ENCODE results near the gene APOB. TPM values are rescaled to one million over a fixed set of nuclear protein-coding genes. Genes with fewer than 3 reads are reported as not detected.

The APOB gene
- polyA plus RNA-seq, 1 donor: 863 TPM

GRCh38 chr2:21008014-21008789 lies 35.7 kb downstream of the APOB start:
- H3K27ac ChIP-seq (ENCODE audit: low read length): no peak overlapping the region
- no peak overlapping the region for H3K4me3 ChIP-seq (ENCODE audit: low read length)
- peaks cover 40% of the 10 kb centered on the region for H3K36me3 ChIP-seq (ENCODE audit: control insufficient read depth, insufficient read depth, low read length)
- WGBS (ENCODE audit: insufficient coverage, low lambda C conversion rate): 86% methylated on average over 2 of the region's 9 CpGs
- peaks cover 14% of the 10 kb centered on the region for H3K9me3 ChIP-seq (ENCODE audit: control insufficient read depth, low read depth, low read length)
- H3K4me1 ChIP-seq (ENCODE audit: control insufficient read depth, insufficient read depth, low read length): no peaks in the 10 kb centered on the region
- H3K27me3 ChIP-seq (ENCODE audit: control insufficient read depth, insufficient read depth, low read length): no peaks in the 10 kb centered on the region
- no peak for DNase-seq

GRCh38 chr2:21007129-21008013 lies 36.5 kb downstream of the APOB start:
- H3K4me1 ChIP-seq (ENCODE audit: control insufficient read depth, insufficient read depth, low read length): no peaks in the 10 kb centered on the region
- H3K27ac ChIP-seq (ENCODE audit: low read length): no peak overlapping the region
- no peak overlapping the region for H3K4me3 ChIP-seq (ENCODE audit: low read length)
- no peaks in the 10 kb centered on the region for H3K27me3 ChIP-seq (ENCODE audit: control insufficient read depth, insufficient read depth, low read length)
- 80% methylated on average over 1 of the region's 8 CpGs for WGBS (ENCODE audit: insufficient coverage, low lambda C conversion rate)
- DNase-seq: no peak
- H3K36me3 ChIP-seq (ENCODE audit: control insufficient read depth, insufficient read depth, low read length): peaks cover 39% of the 10 kb centered on the region
- H3K9me3 ChIP-seq (ENCODE audit: control insufficient read depth, low read depth, low read length): peaks cover 14% of the 10 kb centered on the region

DNA sequence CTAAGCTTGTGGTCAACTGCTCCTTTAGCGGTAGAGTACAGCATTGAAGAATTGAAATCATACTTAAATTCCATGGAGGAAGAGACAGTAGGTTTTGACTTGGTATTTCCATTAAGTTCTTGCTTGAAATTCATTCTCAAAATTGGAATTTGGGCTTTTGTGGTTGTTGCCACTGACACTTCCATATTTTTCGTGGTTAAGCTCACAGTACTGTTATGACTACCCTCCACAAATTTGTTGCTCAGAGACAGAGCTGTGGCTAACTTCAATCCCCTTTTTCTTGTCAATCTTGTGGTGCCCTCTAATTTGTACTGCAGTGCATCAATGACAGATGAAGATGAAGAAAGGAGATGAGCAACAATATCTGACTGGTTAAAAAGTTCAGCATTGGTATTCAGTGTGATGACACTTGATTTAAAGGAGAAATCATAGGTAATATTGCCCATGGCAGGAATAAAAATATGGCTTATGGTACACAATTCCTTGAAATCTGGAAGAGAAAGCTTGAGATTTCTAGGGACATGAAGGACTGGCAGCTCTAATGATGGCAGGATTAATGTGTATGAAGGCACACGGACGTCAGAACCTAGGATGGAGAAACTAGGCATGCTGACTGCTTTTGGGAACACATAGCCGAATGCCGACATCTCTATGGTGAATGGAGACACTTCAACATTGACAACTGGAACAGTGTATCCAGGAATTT lies 37.3 kb downstream of the APOB start:
- DNase-seq: no peak
- Histone ChIP-seq H3K36me3 (ENCODE audit: control insufficient read depth, insufficient read depth, low read length) (peaks cover 34% of the 10 kb centered on the region), H3K27me3 (ENCODE audit: control insufficient read depth, insufficient read depth, low read length) (no peaks in the 10 kb centered on the region), H3K27ac (ENCODE audit: low read length) (no peak overlapping the region), H3K4me1 (ENCODE audit: control insufficient read depth, insufficient read depth, low read length) (no peaks in the 10 kb centered on the region), H3K9me3 (ENCODE audit: control insufficient read depth, low read depth, low read length) (peaks cover 14% of the 10 kb centered on the region), H3K4me3 (ENCODE audit: low read length) (no peak overlapping the region)
- no CpG with 5 or more reads among the region's 6 CpGs for WGBS (ENCODE audit: insufficient coverage, low lambda C conversion rate)

DNA sequence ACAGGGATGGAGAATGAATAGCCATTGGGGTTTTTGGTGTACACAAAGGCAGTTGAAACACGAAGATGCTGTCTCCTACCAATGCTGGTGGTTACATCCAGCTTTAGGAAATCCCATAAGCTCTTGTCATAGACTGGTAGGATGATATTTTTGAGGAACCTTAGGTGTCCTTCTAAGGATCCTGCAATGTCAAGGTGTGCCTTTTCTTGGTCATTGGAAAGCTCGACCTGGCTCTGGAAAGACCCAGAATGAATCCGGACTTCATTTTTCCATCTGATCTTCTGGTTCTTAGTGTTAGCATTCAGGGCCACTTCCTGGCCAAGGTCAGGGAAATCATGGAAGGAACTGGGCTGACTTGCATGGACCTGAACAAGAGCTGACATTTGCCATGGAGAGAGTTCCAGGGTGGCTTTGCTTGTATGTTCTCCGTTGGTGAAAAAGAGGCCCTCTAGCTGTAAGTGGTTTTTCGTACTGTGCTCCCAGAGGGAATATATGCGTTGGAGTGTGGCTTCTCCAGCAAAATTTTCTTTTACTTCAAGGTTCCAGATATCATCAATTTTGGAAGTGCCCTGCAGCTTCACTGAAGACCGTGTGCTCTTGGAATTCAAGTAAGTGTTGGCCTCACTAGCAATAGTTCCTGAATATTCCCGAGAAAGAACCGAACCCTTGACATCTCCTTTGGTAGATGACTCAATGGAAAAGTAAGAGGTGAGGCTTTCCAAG lies 38.0 kb downstream of the APOB start:
- no peaks in the 10 kb centered on the region for H3K27me3 ChIP-seq (ENCODE audit: control insufficient read depth, insufficient read depth, low read length)
- no peak overlapping the region for H3K4me3 ChIP-seq (ENCODE audit: low read length)
- no peak overlapping the region for H3K27ac ChIP-seq (ENCODE audit: low read length)
- WGBS (ENCODE audit: insufficient coverage, low lambda C conversion rate): no CpG with 5 or more reads among the region's 9 CpGs
- peaks cover 13% of the 10 kb centered on the region for H3K9me3 ChIP-seq (ENCODE audit: control insufficient read depth, low read depth, low read length)
- no peaks in the 10 kb centered on the region for H3K4me1 ChIP-seq (ENCODE audit: control insufficient read depth, insufficient read depth, low read length)
- no peak for DNase-seq
- peaks cover 27% of the 10 kb centered on the region for H3K36me3 ChIP-seq (ENCODE audit: control insufficient read depth, insufficient read depth, low read length)

- Histone ChIP-seq H3K36me3 (ENCODE audit: control insufficient read depth, insufficient read depth, low read length) (peaks cover 24% of the 10 kb centered on the region), H3K27me3 (ENCODE audit: control insufficient read depth, insufficient read depth, low read length) (no peaks in the 10 kb centered on the region), H3K9me3 (ENCODE audit: control insufficient read depth, low read depth, low read length) (peaks cover 7% of the 10 kb centered on the region), H3K4me3 (ENCODE audit: low read length) (no peak overlapping the region), H3K27ac (ENCODE audit: low read length) (no peak overlapping the region), H3K4me1 (ENCODE audit: control insufficient read depth, insufficient read depth, low read length) (no peaks in the 10 kb centered on the region)
- WGBS (ENCODE audit: insufficient coverage, low lambda C conversion rate): no CpG with 5 or more reads among the region's 9 CpGs
- no peak for DNase-seq
These were observed 38.7 kb downstream of the APOB start for GRCh38 chr2:21005111-21005699.

GRCh38 chr2:21004181-21004572 lies 39.7 kb downstream of the APOB start:
- WGBS (ENCODE audit: insufficient coverage, low lambda C conversion rate): no CpG with 5 or more reads among the region's 10 CpGs
- no peaks in the 10 kb centered on the region for H3K27me3 ChIP-seq (ENCODE audit: control insufficient read depth, insufficient read depth, low read length)
- no peak overlapping the region for H3K4me3 ChIP-seq (ENCODE audit: low read length)
- DNase-seq: no peak
- peaks cover 3% of the 10 kb centered on the region for H3K9me3 ChIP-seq (ENCODE audit: control insufficient read depth, low read depth, low read length)
- H3K36me3 ChIP-seq (ENCODE audit: control insufficient read depth, insufficient read depth, low read length): peaks cover 24% of the 10 kb centered on the region
- H3K4me1 ChIP-seq (ENCODE audit: control insufficient read depth, insufficient read depth, low read length): no peaks in the 10 kb centered on the region
- H3K27ac ChIP-seq (ENCODE audit: low read length): no peak overlapping the region

- no peaks in the 10 kb centered on the region for H3K4me1 ChIP-seq (ENCODE audit: control insufficient read depth, insufficient read depth, low read length)
- 83% methylated on average over 1 of the region's 2 CpGs for WGBS (ENCODE audit: insufficient coverage, low lambda C conversion rate)
- no peak overlapping the region for H3K4me3 ChIP-seq (ENCODE audit: low read length)
- peaks cover 24% of the 10 kb centered on the region for H3K36me3 ChIP-seq (ENCODE audit: control insufficient read depth, insufficient read depth, low read length)
- H3K9me3 ChIP-seq (ENCODE audit: control insufficient read depth, low read depth, low read length): peaks cover 3% of the 10 kb centered on the region
- DNase-seq: no peak
- H3K27ac ChIP-seq (ENCODE audit: low read length): no peak overlapping the region
- no peaks in the 10 kb centered on the region for H3K27me3 ChIP-seq (ENCODE audit: control insufficient read depth, insufficient read depth, low read length)
These were observed 40.2 kb downstream of the APOB start for GRCh38 chr2:21003572-21004180.

DNA sequence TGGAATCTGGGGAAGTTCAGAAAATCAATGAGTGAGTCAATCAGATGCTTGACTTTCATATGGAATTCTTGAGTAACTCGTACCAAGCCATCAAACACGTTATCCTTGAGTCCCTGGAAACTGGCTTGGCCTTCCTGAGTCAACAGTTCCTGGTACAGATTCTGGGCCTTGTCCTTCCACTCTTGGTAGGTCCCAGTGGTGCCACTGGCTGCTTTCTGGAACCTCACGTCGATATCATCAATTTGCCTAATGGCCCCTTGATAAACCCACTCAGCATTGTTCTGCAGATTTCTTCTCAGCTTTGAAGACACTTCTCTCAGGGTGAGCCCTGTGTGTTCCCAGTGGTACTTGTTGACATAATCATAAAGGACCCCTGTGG lies 41.1 kb downstream of the APOB start:
- 85% methylated on average over 2 of the region's 4 CpGs for whole genome bisulfite sequencing (ENCODE audit: insufficient coverage, low lambda C conversion rate)
- no peak overlapping the region for H3K4me3 ChIP-seq (ENCODE audit: low read length)
- no peak for DNase-seq
- no peaks in the 10 kb centered on the region for H3K27me3 ChIP-seq (ENCODE audit: control insufficient read depth, insufficient read depth, low read length)
- no peaks in the 10 kb centered on the region for H3K9me3 ChIP-seq (ENCODE audit: control insufficient read depth, low read depth, low read length)
- H3K27ac ChIP-seq (ENCODE audit: low read length): no peak overlapping the region
- no peaks in the 10 kb centered on the region for H3K4me1 ChIP-seq (ENCODE audit: control insufficient read depth, insufficient read depth, low read length)
- H3K36me3 ChIP-seq (ENCODE audit: control insufficient read depth, insufficient read depth, low read length): peaks cover 23% of the 10 kb centered on the region

DNA sequence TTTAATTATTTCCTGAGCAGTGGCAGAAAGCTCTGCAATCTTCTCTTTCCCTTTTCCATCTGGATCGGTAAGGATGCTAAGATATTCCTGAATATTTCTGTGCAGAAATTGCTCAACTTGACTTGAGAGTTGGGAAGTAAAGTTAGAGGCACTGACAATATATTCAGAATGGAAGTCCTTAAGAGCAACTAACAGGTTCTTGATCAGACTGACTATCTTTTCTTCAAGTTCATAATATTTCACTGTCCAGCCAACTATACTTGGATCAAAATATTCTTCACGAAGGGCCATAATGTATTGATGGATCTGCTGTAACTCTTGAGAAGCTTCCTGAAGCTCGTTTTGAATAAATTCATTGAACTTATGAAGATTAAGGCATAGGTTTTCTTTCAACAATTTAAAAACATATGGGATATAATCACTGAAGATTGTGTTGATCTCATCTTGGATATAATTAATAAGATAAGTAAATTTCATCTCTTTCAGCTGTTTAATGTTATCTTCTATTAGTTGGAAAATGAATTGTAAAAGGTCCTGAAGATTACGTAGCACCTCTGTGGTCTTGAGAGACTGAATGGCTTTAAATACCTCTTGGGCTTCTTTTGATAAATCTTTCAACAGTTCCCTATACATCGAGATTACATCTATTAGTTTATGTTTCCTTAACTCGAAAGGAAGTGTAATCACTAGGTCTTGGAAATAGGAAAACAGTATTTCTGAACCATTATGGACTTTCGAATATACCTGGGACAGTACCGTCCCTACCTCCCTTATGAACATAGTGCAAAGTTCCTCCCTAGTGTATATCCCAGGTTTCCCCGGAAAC lies 41.7 kb downstream of the APOB start:
- H3K27ac ChIP-seq (ENCODE audit: low read length): no peak overlapping the region
- H3K4me1 ChIP-seq (ENCODE audit: control insufficient read depth, insufficient read depth, low read length): no peaks in the 10 kb centered on the region
- no peak for DNase-seq
- H3K36me3 ChIP-seq (ENCODE audit: control insufficient read depth, insufficient read depth, low read length): peaks cover 21% of the 10 kb centered on the region
- H3K9me3 ChIP-seq (ENCODE audit: control insufficient read depth, low read depth, low read length): no peaks in the 10 kb centered on the region
- no peaks in the 10 kb centered on the region for H3K27me3 ChIP-seq (ENCODE audit: control insufficient read depth, insufficient read depth, low read length)
- WGBS (ENCODE audit: insufficient coverage, low lambda C conversion rate): 96% methylated on average over 4 of the region's 9 CpGs
- H3K4me3 ChIP-seq (ENCODE audit: low read length): no peak overlapping the region
